ENCODE results near the gene HHAT. TPM values are rescaled to one million over a fixed set of nuclear protein-coding genes. Genes with fewer than 3 reads are reported as not detected.

HHAT gene
- total RNA-seq, 1 donor from 2014 or later, result 11.4 TPM

GRCh38 chr1:210698661-210699060 lies 370.0 kb downstream of the HHAT start:
- peaks cover 2% of the 10 kb centered on the region for H3K36me3 Mint-ChIP-seq (ENCODE audit: low read depth, unreplicated experiment)
- no peaks in the 10 kb centered on the region for H3K9me3 ChIP-seq (ENCODE audit: insufficient read depth, low read depth, low read length)
- H4K20me1 ChIP-seq (ENCODE audit: insufficient read depth, low read length), result no peaks in the 10 kb centered on the region
- FAIRE-seq, result no peak
- H3K4me2 ChIP-seq (ENCODE audit: low read length), result no peak overlapping the region
- peaks cover 22% of the 10 kb centered on the region for H3K4me1 Mint-ChIP-seq (ENCODE audit: low read depth, unreplicated experiment)
- H3K9me3 Mint-ChIP-seq (ENCODE audit: unreplicated experiment), result no peaks in the 10 kb centered on the region
- no peaks in the 10 kb centered on the region for H3K27me3 ChIP-seq (ENCODE audit: insufficient read depth, low read length)
- no peak for TF ChIP-seq CTCF (IDR thresholded peaks at IDR 0.05; ENCODE audit: insufficient read depth, low read depth, low read length)
- no peak for TF ChIP-seq EZH2 (IDR thresholded peaks at IDR 0.05; ENCODE audit: insufficient read depth, low read length)
- no peak overlapping the region for H3K27ac Mint-ChIP-seq (ENCODE audit: unreplicated experiment)
- DNase-seq (ENCODE audit: low read depth), result no peak
- no peak overlapping the region for H3K9ac ChIP-seq (ENCODE audit: low read length)
- H2AFZ ChIP-seq (ENCODE audit: low read depth, low read length), result no peak overlapping the region
- H3K36me3 ChIP-seq (ENCODE audit: insufficient read depth, low read length), result no peaks in the 10 kb centered on the region
- H3K4me3 Mint-ChIP-seq (ENCODE audit: unreplicated experiment), result no peak overlapping the region
- peaks cover under 1% of the 10 kb centered on the region for H3K27me3 Mint-ChIP-seq (ENCODE audit: low read depth, unreplicated experiment)
- no peak overlapping the region for H3K4me3 ChIP-seq (ENCODE audit: insufficient read depth, low read depth, low read length)
- H3K27ac ChIP-seq (ENCODE audit: low read depth, low read length), result no peak overlapping the region
- H3K4me1 ChIP-seq (ENCODE audit: insufficient read depth, low read length), result no peaks in the 10 kb centered on the region
- no peaks in the 10 kb centered on the region for H3K79me2 ChIP-seq (ENCODE audit: insufficient read depth, low read length)

GRCh38 chr1:210700083-210700482 lies 371.4 kb downstream of the HHAT start:
- H3K27me3 Mint-ChIP-seq (ENCODE audit: low read depth, unreplicated experiment), result peaks cover 3% of the 10 kb centered on the region
- H2AFZ ChIP-seq (ENCODE audit: low read depth, low read length), result no peak overlapping the region
- FAIRE-seq (no peak), DNase-seq (ENCODE audit: low read depth) (no peak)
- H3K4me1 Mint-ChIP-seq (ENCODE audit: low read depth, unreplicated experiment), result peaks cover 20% of the 10 kb centered on the region
- no peak overlapping the region for H3K4me3 Mint-ChIP-seq (ENCODE audit: unreplicated experiment)
- no peaks in the 10 kb centered on the region for H3K36me3 ChIP-seq (ENCODE audit: insufficient read depth, low read length)
- no peaks in the 10 kb centered on the region for H3K27me3 ChIP-seq (ENCODE audit: insufficient read depth, low read length)
- H4K20me1 ChIP-seq (ENCODE audit: insufficient read depth, low read length), result no peaks in the 10 kb centered on the region
- no peaks in the 10 kb centered on the region for H3K79me2 ChIP-seq (ENCODE audit: insufficient read depth, low read length)
- H3K4me1 ChIP-seq (ENCODE audit: insufficient read depth, low read length), result no peaks in the 10 kb centered on the region
- no peak overlapping the region for H3K27ac ChIP-seq (ENCODE audit: low read depth, low read length)
- no peak for TF ChIP-seq EZH2 (IDR thresholded peaks at IDR 0.05; ENCODE audit: insufficient read depth, low read length)
- no peak for TF ChIP-seq CTCF (IDR thresholded peaks at IDR 0.05; ENCODE audit: insufficient read depth, low read depth, low read length)
- no peak overlapping the region for H3K9ac ChIP-seq (ENCODE audit: low read length)
- H3K27ac Mint-ChIP-seq (ENCODE audit: unreplicated experiment), result no peak overlapping the region
- no peak overlapping the region for H3K4me3 ChIP-seq (ENCODE audit: insufficient read depth, low read depth, low read length)
- no peak overlapping the region for H3K4me2 ChIP-seq (ENCODE audit: low read length)
- H3K9me3 ChIP-seq (ENCODE audit: insufficient read depth, low read depth, low read length), result no peaks in the 10 kb centered on the region
- H3K9me3 Mint-ChIP-seq (ENCODE audit: unreplicated experiment), result no peaks in the 10 kb centered on the region
- H3K36me3 Mint-ChIP-seq (ENCODE audit: low read depth, unreplicated experiment), result peaks cover 2% of the 10 kb centered on the region

GRCh38 chr1:210700511-210700910 lies 371.8 kb downstream of the HHAT start:
- H3K9me3 Mint-ChIP-seq (ENCODE audit: unreplicated experiment), result no peaks in the 10 kb centered on the region
- H3K27me3 ChIP-seq (ENCODE audit: insufficient read depth, low read length), result no peaks in the 10 kb centered on the region
- no peaks in the 10 kb centered on the region for H4K20me1 ChIP-seq (ENCODE audit: insufficient read depth, low read length)
- no peak overlapping the region for H3K4me3 Mint-ChIP-seq (ENCODE audit: unreplicated experiment)
- H3K9me3 ChIP-seq (ENCODE audit: insufficient read depth, low read depth, low read length), result no peaks in the 10 kb centered on the region
- no peak overlapping the region for H3K9ac ChIP-seq (ENCODE audit: low read length)
- H3K4me1 ChIP-seq (ENCODE audit: insufficient read depth, low read length), result no peaks in the 10 kb centered on the region
- peaks cover 6% of the 10 kb centered on the region for H3K27me3 Mint-ChIP-seq (ENCODE audit: low read depth, unreplicated experiment)
- FAIRE-seq (no peak), DNase-seq (ENCODE audit: low read depth) (no peak)
- H3K4me3 ChIP-seq (ENCODE audit: insufficient read depth, low read depth, low read length), result no peak overlapping the region
- H2AFZ ChIP-seq (ENCODE audit: low read depth, low read length), result no peak overlapping the region
- peaks cover 17% of the 10 kb centered on the region for H3K4me1 Mint-ChIP-seq (ENCODE audit: low read depth, unreplicated experiment)
- H3K27ac ChIP-seq (ENCODE audit: low read depth, low read length), result no peak overlapping the region
- H3K36me3 ChIP-seq (ENCODE audit: insufficient read depth, low read length), result no peaks in the 10 kb centered on the region
- no peak for TF ChIP-seq CTCF (IDR thresholded peaks at IDR 0.05; ENCODE audit: insufficient read depth, low read depth, low read length)
- no peak for TF ChIP-seq EZH2 (IDR thresholded peaks at IDR 0.05; ENCODE audit: insufficient read depth, low read length)
- no peak overlapping the region for H3K27ac Mint-ChIP-seq (ENCODE audit: unreplicated experiment)
- peaks cover 2% of the 10 kb centered on the region for H3K36me3 Mint-ChIP-seq (ENCODE audit: low read depth, unreplicated experiment)
- no peaks in the 10 kb centered on the region for H3K79me2 ChIP-seq (ENCODE audit: insufficient read depth, low read length)
- H3K4me2 ChIP-seq (ENCODE audit: low read length), result no peak overlapping the region
